Activated B cell treated with CpG ODN at 0.5 μM for 24 hours (primary cell): ENCODE data around the gene SGSM2. TPM values are rescaled to one million over a fixed set of nuclear protein-coding genes. Genes with fewer than 3 reads are reported as not detected.

Experiments
- ATAC-seq: fragments of 200-7000 bp; cut with Tn5 transposase; one replicate; pipeline ENCODE4 v1.10.0; 2021; ENCODE audit warnings: low read depth, mild to moderate bottlenecking, moderate library complexity
- CTCF ChIA-PET: fragments of 350-600 bp; sonication (Branson Sonifier 250); formaldehyde crosslinking; loops from one replicate; lab custom pipeline; 2021; ENCODE audit warnings: antibody characterized with exemption; lab: Charles Lee
- POLR2A ChIA-PET: fragments of 350-600 bp; sonication (Branson Sonifier 250); formaldehyde crosslinking; loops from one replicate; lab custom pipeline; 2021; ENCODE audit warnings: antibody characterized with exemption; lab: Charles Lee
- DNase-seq: peaks from one replicate; pipeline ENCODE4 v3.0.0; 2022
- H3K27ac Mint-ChIP-seq: one replicate; pipeline ENCODE4 v1.8.0; 2020; ENCODE audit warnings: mixed read lengths
- H3K27me3 Mint-ChIP-seq: one replicate; pipeline ENCODE4 v1.8.0; 2021; ENCODE audit warnings: mixed read lengths
- H3K36me3 Mint-ChIP-seq: one replicate; pipeline ENCODE4 v1.8.0; 2021; ENCODE audit warnings: low read depth, mixed read lengths
- H3K4me1 Mint-ChIP-seq: one replicate; pipeline ENCODE4 v1.8.0; 2021; ENCODE audit warnings: mixed read lengths
- H3K4me3 Mint-ChIP-seq: one replicate; pipeline ENCODE4 v1.8.0; 2020; ENCODE audit warnings: mild to moderate bottlenecking, mixed read lengths
- H3K9me3 Mint-ChIP-seq: one replicate; pipeline ENCODE4 v1.8.0; 2020; ENCODE audit warnings: mixed read lengths
- intact Hi-C: fragments of 100-400 bp; cut with micrococcal nuclease; formaldehyde crosslinking; loops from one replicate; pipeline ENCODE4 v1.15.1; 2024
- total RNA-seq: library from RNA; stranded (reverse); gene quantifications from 2 replicates; pipeline ENCODE4 v1.2.3, GENCODE V29; 2022
- TF ChIP-seq, protein P1 (sequence below): fragments of 200-600 bp; IDR thresholded peaks from one replicate; pipeline ENCODE4 v1.8.0; 2022; ENCODE audit warnings: antibody characterized with exemption, mild to moderate bottlenecking

SGSM2 gene
- total RNA-seq, 1 donor from 2014 or later: 60.5 TPM

GRCh38 chr17:2418572-2418971 lies 81.3 kb downstream of the SGSM2 start:
- CTCF ChIA-PET: interaction anchor here (10.4 kb wide), 1 partner anchor 37 kb away, joined by 520 read pairs; no protein-coding TSS in a partner anchor
- Mint-ChIP-seq H3K36me3 (peaks cover 69% of the 10 kb centered on the region), H3K27me3 (no peaks in the 10 kb centered on the region), H3K4me1 (no peaks in the 10 kb centered on the region), H3K4me3 (no peak overlapping the region), H3K27ac (no peak overlapping the region), H3K9me3 (no peaks in the 10 kb centered on the region)
- ATAC-seq (no peak), DNase-seq (no peak)
- TF ChIP-seq, protein P1, sequence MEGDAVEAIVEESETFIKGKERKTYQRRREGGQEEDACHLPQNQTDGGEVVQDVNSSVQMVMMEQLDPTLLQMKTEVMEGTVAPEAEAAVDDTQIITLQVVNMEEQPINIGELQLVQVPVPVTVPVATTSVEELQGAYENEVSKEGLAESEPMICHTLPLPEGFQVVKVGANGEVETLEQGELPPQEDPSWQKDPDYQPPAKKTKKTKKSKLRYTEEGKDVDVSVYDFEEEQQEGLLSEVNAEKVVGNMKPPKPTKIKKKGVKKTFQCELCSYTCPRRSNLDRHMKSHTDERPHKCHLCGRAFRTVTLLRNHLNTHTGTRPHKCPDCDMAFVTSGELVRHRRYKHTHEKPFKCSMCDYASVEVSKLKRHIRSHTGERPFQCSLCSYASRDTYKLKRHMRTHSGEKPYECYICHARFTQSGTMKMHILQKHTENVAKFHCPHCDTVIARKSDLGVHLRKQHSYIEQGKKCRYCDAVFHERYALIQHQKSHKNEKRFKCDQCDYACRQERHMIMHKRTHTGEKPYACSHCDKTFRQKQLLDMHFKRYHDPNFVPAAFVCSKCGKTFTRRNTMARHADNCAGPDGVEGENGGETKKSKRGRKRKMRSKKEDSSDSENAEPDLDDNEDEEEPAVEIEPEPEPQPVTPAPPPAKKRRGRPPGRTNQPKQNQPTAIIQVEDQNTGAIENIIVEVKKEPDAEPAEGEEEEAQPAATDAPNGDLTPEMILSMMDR: no peak
- intact Hi-C loops: no loop called here
- POLR2A ChIA-PET: no interaction called here

DNA sequence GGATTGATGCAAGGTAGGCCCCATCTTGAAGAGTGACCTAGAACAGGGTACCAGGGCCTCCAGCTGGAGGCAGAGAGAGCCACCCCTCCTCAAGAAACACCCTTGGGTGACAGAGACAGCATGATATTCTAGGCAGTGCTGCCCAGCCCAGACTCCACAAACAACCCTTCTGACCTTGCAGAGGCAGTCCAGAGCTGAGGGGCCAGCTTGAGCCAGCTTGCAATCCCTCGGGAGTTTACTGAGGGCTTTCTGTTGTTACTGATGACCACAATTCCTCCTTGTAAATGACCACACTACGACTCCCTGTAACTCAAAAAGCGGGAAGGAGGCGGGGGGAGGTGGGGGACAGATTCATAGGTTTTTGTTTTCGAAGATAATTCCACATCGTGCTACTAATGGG lies 82.2 kb downstream of the SGSM2 start:
- intact Hi-C loops: no loop called here
- H3K9me3 Mint-ChIP-seq: no peaks in the 10 kb centered on the region
- TF ChIP-seq, protein P1: no peak
- H3K27ac Mint-ChIP-seq: no peak overlapping the region
- H3K27me3 Mint-ChIP-seq: no peaks in the 10 kb centered on the region
- DNase-seq (no peak), ATAC-seq (no peak)
- no peak overlapping the region for H3K4me3 Mint-ChIP-seq
- H3K36me3 Mint-ChIP-seq: peaks cover 62% of the 10 kb centered on the region
- CTCF ChIA-PET: interaction anchor here (10.4 kb wide), 1 partner anchor 37 kb away, joined by 520 read pairs; no protein-coding TSS in a partner anchor
- no peaks in the 10 kb centered on the region for H3K4me1 Mint-ChIP-seq
- POLR2A ChIA-PET: no interaction called here

DNA sequence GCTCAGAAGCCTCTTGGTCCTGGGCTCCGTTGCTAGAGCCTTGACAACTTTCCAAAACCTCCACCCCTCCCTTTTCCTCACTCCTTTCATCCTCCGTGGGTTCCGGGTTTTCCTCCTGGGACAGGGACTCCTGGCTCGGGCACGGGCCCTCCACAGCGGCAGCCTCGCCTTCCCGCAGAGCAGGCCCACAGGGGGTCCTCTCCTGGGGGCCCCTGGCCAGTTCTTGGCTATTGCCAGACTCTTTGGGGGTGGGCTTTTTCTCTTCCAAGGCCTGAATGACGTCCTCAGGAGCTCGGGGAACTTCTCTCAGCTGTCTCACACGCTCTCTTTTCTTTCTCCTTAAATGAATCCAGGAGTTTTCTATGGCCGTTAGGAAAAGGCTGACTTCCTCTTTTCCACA lies 82.9 kb downstream of the SGSM2 start:
- POLR2A ChIA-PET: no interaction called here
- DNase-seq: no peak
- Mint-ChIP-seq H3K4me3 (no peak overlapping the region), H3K4me1 (no peaks in the 10 kb centered on the region), H3K36me3 (peaks cover 61% of the 10 kb centered on the region), H3K9me3 (no peaks in the 10 kb centered on the region), H3K27ac (no peak overlapping the region), H3K27me3 (no peaks in the 10 kb centered on the region)
- CTCF ChIA-PET: interaction anchor here (10.4 kb wide), 1 partner anchor 38 kb away, joined by 520 read pairs; no protein-coding TSS in a partner anchor
- TF ChIP-seq, protein P1: no peak
- intact Hi-C loops: no loop called here
- ATAC-seq: no peak

- ATAC-seq (no peak), DNase-seq (no peak)
- Mint-ChIP-seq H3K27ac (no peak overlapping the region), H3K27me3 (no peaks in the 10 kb centered on the region), H3K36me3 (peaks cover 70% of the 10 kb centered on the region), H3K4me1 (no peaks in the 10 kb centered on the region), H3K9me3 (no peaks in the 10 kb centered on the region), H3K4me3 (no peak overlapping the region)
- intact Hi-C loops: no loop called here
- ChIA-PET CTCF (interaction anchor here (1.2 kb wide), 1 partner anchor 40 kb away, joined by 6 read pairs; no protein-coding TSS in a partner anchor), POLR2A (no interaction called here)
- TF ChIP-seq, protein P1: no peak
Measured at GRCh38 chr17:2421315-2422147, 84.2 kb downstream of the SGSM2 start.

GRCh38 chr17:2423271-2423670 lies 86.0 kb downstream of the SGSM2 start:
- Mint-ChIP-seq H3K4me1 (no peaks in the 10 kb centered on the region), H3K27ac (no peak overlapping the region), H3K27me3 (no peaks in the 10 kb centered on the region), H3K4me3 (no peak overlapping the region), H3K9me3 (no peaks in the 10 kb centered on the region), H3K36me3 (peaks cover 65% of the 10 kb centered on the region)
- ChIA-PET CTCF (no interaction called here), POLR2A (no interaction called here)
- TF ChIP-seq, protein P1: no peak
- intact Hi-C loops: no loop called here
- DNase-seq (no peak), ATAC-seq (no peak)
